Right forelimb (tissue), 1 donor: ENCODE data around the gene DNAJB2.
A peak's percentile ranks its signal among the peaks of the same experiment; 100 is the strongest.

Experiments used
- DNase-seq: peaks from one replicate; pipeline ENCODE4 v3.0.0-alpha.2; 2018

DNAJB2 gene

DNA sequence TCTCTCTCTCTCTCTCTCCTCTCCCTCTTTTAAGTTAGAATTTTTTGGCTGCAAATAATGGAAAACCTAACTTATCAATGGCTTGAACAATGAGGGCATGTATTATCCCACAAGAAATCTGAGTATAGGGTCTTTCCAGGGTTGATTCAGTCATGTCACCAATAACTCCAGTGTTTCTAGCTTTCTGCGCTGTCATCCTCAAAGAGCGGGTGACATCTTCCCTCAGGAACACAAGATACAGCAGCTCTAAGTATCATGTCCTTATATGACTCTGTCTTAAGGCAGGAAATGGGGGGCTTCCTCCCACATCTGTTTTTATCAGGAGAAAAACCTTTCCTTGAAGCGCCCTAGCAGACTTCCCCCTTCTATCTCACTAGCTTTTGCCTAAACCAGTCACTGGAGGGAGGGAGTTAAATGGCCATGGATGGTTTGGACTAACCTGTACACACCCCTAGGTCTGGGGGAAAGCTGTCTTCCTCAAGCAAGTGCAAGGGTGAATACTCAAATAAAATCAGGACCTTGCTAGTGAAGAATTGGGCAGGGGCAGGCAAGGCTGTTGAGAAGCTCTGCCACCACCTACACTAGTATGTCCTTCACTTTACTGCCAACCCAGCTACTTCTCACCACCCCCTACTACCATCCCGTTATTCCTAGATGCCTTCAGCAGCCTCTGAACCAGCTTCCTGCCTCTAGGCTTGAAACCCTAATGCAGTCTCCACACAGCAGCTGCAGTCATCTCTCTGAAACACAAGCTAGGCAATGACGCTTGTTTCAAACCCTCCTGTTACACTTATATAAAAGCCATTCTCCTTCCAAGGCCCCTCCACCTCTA is 17.9 kb upstream of the DNAJB2 start:
- no peak for DNase-seq

DNA sequence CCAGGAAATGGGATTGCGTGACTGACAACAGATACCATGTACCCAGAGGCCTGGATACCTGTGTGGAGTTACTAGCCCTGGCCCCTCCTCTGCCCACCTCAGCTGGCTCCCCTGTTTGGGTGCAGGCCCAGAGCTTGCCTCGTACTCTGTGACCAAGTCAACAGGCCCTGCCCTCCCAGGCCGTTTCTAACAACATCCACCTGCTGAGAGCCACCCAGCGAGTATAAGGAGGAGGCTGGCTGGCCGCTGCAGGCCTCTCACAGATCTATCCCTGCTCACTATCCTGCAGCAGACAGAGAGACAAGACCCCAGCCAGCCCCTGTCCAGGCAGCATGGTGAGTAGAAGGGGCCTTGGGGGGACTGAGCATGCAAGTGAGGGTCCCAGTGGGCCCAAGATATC is 12.9 kb upstream of the DNAJB2 start:
- no peak for DNase-seq

DNA sequence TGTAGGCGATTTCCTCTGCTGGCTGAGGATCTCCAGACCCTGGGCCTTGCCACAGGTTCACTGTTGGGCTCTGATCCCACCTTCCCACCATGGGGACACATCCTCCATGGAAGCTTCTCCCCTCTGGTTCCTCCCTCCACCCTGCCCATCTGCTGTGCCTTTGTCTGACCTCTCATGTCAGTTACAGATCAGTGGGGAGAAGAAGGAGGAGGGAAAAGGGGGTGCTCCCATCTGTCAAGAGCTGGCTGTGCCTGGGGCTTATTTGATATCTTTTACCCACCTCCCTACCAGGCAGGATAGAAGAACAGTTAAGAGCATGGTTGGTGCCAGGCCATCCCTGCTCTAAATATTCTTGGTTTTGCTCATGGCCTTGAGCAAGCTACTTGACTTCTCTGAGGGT is 12.3 kb upstream of the DNAJB2 start:
- no peak for DNase-seq

DNA sequence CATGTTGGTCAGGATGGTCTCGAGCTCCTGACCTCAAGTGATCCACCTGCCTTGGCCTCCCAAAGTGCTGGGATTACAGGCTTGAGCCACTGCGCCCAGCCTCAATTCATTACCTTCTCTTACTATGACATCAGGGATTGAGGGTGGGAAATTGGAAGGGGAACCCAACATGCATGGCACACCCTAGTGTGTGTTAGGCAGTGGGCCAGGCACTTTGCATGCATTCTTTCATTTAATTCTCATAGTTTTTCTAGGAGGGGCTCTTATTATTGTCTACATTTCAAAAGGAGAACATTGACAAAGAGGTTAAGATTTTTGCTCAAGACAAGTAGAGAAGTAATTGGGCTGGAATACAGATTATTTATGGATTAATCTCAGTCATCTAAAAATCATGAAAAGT is 10.9 kb upstream of the DNAJB2 start:
- no peak for DNase-seq

DNA sequence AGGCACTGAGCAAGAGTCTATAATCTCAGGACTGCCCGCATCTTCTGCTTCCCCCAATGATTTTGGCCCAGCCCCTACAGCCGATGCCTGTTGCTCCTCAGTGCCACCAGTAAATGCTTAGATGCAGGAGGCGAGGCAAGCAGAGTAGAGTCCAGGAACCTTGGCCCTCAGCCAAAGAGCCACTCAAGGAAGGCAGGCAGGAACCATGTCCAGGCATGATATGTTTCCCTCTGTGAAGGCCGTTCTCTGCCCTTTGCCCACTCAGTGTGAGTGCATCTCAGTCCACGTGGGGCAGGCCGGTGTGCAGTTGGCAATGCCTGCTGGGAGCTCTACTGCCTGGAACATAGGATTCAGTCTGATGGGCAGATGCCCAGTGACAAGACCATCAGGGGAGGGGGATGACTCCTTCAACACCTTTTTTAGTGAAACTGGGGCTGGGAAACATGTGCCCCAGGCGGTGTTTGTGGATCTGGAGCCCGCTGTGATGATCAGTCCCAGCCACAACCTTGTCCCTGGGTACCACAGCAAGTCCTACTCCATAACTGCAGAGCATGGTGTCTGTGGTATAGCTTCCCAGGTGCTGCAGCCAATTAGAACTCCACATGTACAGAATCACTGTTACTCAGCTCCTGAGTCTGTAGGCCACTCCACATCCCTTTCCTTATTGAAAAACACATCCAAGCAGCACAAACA is 9.7 kb upstream of the DNAJB2 start:
- no peak for DNase-seq

DNA sequence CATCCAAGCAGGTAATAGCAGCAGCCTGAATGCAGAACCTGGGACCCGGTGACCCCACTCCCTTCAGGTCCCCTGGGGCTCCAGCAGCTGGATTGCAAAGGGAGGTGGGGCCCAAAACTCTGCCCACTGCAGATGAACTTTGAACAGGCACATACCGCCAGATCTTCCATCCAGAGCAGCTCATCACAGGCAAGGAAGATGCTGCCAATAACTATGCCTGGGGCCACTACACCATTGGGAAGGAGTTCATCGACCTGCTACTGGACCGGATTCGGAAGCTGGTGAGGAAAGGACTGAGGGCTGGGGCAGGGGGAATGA is 9.2 kb upstream of the DNAJB2 start:
- DNase-seq = no peak

DNA sequence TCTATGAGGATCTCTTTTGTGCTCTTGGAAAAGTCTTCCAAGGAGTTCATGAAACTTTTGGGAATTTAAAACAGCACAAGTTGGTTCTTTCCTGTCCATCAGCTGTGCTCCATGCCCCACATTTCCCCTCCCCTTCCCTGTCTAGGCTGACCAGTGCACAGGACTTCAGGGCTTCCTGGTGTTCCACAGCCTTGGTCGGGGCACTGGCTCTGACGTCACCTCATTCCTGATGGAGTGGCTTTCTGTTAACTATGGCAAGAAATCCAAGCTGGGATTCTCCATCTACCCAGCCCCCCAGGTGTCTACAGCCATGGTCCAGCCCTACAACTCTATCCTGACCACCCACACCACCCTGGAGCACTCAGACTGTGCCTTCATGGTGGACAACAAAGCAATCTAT is 8.1 kb upstream of the DNAJB2 start:
- no peak for DNase-seq

DNA sequence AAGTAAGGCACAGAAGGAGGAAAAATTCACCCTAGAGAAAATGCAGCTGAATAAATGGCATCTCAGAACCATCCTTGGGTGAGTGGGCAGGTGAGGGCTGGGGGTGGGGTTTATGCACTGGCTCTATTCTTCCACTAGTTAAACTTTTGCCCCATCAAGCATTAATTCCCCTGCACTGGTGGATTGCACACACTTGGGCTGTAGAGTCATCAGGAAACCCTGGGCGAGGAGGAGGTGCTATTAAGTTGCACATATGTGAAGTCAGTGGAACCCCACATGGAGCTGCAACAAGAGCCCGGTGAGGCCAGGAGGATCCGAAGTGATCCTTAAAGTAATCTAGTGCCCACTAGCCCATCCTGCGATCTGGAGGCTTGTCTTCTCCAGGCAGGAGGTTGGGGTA is 6.8 kb upstream of the DNAJB2 start:
- no peak for DNase-seq

DNA sequence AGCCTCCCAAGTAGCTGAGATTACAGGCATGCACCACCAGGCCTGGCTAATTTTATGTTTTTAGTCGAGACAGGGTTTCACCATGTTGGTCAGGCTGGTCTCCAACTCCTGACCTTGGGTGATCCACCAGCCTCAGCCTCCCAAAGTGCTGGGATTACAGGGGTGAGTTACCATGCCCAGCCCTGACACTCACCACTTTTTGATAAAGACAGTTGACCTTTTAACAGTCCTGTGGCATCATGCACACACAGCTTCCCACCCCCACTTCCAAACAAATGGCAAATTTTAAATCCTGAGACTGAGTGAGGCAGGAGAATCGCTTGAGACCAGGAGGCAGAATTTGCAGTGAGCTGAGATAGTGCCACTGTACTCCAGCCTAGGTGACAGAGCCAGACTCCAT is 6.2 kb upstream of the DNAJB2 start:
- DNase-seq = no peak

DNA sequence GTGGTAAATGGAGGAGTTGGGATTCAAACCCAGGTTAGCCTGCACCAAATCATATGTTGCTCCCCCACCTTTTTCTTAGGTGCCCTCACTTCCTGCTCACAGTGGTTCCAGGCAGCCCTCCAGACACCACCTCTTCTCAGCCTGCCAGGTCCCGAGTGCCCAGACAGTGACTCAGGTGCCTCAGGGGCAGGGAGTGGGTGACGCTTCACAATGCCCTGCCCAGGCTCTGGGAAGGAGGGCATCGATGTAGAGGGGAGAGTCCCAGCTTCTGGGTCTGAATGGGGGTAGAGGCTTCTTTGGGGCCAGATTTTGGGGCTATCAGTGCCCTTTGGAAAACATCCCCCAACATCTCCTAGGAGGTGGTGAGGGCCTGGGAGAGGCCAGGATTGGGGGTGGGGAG is 5.2 kb upstream of the DNAJB2 start:
- no peak for DNase-seq

DNA sequence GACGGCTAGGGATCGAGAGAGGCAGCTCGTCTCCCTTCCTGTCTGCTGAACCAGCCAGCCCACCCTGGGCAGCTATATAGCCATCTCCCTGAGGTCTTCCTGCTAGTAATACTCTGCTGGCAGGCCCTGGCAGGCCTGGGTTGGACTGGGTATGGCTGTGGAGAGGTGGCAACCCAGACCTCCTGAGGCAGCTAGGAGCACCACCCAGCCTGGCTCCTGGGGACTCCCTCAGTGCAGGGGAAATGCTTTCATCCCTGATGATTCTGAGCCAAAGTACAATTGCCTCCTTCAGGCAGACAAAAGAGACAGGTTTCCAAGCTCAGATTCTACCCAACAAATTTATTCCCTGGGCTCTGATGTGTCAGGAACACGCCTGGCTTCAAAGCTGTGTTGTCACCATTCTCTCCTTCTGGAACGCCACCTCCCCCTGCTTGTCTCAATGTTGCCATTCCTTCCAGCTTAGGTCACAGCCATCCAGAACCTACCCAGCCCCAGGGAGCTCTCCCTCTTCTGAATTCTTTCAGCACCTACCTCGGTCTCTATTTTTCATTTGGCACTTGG is 4.7 kb upstream of the DNAJB2 start:
- DNase-seq = no peak

DNA sequence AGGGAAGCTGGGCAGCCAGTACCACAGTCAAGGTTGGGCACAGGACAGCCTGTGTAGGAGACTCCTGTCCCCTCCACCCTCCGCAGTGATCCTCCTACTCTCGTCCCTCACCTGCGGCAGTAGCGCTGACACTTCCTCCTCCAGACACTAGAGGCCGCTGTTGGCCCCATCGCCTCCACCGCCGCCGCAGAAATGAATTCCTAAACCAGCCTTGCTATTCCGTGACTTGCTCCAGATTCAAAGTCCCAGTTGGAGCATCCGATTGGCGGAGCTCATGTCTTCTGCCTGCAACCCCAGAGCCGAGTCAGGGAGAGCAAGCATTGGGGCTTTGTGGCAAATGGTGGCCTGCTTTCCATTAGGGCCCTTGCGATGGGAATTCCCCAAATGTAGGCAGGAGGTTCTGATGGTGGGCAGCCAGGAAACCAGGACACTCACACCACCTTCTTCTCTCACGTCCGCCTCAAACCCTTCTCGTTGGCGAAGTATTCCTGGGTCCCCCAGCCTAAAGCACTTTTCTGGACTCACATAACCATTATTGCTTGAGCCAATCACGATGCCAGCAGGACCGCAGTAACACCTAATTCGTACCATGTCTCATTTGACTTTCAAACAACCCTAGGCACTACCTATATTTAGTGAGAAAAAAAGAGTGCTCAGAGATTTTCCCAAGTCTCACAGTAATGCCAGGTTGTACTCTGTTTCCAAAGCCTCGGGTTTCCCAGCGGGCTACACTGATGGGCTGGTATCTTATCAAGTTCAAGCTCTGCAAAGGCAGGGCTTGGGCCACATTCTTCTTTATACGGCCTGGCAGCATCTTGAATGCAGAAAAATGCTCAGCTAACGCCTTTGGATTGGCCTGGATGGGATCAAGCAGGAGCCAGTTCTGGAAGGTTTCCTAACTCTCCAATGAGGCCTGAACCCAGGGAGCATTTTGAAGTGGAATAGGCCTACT is 1.2 kb upstream of the DNAJB2 start:
- peak; percentile 88 for DNase-seq

DNA sequence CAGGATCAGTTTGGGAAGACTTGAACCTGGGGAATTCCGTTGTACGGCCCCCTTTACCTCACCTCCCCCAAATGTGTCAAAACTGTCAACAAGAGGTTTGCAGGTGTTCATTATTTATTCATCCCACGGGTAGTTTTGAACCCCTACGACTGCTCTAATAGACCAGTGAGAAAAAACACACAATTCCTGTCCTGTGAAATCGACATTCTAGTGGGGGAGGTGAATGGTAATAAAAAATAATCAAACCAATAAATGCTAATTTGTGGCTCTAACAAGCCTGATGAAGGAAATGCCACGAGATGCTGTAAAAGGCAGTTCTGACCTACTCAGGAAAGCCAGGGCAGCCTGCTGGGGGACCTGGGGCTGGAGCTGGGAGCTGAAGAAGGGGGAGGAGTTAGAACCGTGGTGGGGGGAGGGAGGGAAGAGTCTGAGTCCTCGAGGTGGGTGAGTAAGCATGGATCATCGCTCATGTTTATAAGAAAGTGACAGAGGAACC is 463 bp upstream of the DNAJB2 start:
- DNase-seq = no peak

DNA sequence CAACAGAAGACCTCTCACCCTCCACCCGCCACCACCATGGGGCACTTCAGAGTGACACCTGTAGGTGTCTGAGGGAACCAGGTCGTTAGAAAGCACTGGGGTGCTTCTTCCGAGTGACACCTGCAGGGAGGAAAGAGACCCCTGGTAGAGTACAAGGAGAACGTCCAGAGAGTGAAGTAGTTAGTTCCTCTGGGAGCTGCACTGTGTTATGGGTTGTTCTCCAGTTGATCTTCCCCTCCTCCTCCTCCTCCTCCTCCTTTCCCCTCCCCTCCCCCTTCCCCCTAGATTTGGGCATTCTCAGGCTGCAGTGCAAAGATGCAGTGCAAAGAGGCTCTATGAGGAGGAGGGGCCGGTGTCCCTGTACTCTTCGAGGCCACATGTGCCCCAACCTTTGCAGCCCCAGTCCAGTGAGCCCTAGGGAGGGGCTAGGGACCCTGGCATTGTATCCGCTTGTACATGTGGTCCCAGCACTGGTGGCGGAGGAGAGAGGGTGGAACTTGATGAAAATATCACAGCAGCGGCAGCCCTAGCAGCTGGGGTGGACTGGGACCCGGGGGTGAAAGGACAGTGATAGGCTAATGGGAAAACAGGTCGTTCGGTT is 850 bp downstream of the DNAJB2 start:
- DNase-seq = no peak

DNA sequence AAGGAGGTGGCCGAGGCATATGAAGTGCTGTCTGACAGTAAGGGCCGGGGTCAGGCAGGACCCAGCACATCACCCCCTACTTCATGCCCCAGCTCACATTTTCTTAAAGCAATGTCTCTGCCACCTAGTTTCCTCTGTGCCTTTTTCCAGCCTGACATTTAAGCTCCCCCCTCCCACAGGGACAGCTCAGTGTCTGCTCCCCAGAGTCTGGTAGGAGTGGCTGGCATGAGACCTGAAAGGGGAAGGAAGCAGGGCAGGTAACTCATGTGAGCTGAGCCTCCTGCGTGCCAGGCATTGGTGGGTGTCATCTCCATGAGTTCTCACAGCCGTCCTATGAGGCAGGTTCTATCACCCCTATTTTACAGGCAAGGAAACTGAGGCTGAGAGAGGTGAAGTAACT is 1.5 kb downstream of the DNAJB2 start:
- DNase-seq = no peak

DNA sequence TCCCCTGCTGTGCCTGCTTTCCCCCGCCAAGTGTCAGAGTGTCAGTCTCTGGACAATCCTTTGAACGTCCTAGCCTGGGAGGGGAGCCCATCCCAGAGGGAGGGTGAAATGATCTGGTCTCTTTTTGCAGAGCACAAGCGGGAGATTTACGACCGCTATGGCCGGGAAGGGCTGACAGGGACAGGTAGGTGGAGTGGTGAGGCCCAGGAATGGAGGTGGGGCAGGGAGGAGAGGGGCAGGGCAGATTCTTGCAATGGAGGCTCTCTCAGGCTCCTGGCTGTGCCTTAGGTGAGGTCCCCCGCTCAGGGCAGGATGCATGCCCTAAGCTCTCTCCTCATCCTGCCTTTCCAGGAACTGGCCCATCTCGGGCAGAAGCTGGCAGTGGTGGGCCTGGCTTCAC is 2.4 kb downstream of the DNAJB2 start:
- no peak for DNase-seq

DNA sequence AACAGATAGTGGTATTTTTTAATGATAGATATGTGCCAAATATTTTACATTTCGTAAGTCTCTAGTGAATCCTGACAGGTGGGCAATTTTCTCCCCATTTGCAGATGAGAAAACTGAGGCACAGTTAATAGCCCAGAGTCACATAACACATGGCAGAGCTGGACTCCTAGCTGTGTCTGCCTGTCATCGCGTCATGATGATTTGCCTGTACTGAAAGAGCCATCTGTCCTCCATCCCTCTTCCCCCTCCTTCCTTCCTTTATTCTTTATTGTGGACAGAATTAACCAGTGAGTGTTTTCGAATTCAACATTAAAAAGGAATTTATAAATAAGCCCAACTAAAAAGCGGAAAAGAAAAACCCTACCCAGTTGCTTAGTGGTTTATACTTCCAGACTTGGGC is 3.2 kb downstream of the DNAJB2 start:
- no peak for DNase-seq

DNA sequence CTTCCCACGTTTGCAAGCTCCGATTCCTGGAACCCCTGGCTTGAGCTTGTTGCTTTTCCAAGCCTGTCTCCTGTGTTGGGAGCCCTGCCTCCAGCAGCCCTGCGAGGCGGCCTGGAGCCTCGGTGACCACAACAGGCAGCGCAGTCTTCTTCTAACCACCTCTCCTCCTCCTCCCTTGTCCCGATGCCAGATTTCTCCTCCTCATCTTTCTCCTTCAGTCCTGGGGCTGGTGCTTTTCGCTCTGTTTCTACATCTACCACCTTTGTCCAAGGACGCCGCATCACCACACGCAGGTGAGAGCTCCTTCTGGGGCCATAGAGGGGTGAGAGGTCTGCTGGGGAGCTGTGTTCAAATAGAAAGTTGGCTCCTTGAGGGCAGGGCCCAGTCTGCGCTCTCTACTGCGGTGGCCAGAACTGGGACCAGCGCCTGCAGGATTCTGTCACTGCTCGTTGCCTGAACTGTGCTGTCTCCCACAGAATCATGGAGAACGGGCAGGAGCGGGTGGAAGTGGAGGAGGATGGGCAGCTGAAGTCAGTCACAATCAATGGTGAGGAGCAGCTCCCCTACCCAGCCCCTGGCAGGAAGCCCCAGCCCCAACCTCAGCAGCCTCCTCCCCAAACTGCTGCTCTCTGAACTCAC is 3.9 kb downstream of the DNAJB2 start:
- no peak for DNase-seq

DNA sequence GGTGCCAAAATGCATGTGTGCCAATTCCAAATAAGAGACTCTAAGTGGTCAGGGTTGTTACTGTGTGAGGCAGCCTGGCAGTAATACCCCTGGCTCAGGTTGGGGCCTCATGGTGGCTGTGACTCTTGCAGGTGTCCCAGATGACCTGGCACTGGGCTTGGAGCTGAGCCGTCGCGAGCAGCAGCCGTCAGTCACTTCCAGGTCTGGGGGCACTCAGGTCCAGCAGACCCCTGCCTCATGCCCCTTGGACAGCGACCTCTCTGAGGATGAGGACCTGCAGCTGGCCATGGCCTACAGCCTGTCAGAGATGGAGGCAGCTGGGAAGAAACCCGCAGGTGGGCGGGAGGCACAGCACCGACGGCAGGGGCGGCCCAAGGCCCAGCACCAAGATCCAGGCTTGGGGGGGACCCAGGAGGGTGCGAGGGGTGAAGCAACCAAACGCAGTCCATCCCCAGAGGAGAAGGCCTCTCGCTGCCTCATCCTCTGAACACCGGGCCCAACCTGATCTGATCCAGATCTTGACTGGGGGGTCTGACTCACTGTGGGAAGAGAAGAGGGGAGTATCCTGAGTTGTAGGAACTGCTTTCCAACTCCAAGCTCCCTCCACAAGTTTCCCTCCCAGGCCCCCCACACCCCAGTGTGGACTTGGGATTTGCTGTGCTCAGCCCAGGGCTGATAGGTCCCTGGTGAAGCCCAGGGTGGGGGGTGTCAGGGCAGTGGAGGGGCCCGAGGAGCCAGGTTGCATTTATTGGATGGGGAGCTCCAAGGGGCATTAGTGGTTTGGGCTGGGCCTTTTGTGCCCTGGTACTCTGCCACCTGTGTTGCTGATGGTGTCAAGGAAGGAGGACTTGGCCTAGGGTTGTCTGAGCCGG is 5.6 kb downstream of the DNAJB2 start:
- DNase-seq = no peak

DNA sequence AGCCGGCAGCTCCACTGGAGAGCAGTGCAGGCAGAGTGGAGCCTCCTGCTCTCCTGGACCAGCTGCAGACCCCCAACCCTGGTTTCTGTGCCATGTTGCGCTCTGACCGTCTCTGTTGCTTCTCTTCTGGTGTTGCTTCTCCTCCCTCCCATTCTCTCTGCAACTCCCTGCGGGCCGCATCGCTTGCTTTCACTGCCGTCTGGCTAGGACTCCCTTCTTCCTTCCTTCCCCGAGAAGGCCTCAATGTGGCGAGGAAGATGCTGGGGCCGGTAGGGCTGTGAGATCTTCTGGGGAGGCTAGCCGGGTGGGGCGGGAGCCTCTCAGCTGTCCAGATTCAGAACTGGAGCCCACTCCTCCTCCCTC is 6.2 kb downstream of the DNAJB2 start:
- DNase-seq = no peak

DNA sequence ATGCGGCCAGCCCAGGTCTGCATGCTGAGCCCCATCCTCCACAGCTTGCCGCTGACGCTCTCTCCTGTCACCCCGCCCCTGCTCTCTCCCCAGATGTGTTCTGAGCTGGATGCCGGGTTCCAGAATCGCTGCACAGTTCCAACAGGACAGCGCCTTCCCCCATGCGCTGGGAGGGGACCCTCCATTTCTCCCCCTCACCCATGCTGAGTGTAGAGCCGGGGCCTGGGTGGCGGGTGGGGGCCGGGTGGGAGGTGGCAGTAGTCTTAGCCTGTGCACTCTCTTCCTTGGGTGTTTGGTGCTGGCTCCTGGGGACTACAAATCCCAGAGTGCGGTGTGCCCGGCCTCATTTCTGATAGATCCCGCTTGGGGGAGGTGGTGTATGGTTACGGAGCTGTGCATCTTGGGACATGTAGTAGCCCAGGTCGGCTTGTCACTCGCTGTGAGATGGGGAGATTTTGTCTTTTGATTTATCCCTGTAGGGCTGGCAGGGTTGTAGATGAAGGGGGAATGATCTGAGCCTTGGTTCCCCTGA is 6.8 kb downstream of the DNAJB2 start:
- DNase-seq = peak; percentile 78
